GM23338 (cell line): ENCODE measurements around the gene PRPF6.
"Not testable (repeated sequence)": the region's sequence is repeated elsewhere in the genome, so short reads cannot be mapped to it uniquely, and the experiment has no call there.

Source experiments
- CREB1 ChIP-seq: fragments of 250-450 bp; sonication (Bioruptor Pico); IDR thresholded peaks from 2 replicates; pipeline ENCODE4 v1.5.0; 2020; ENCODE audit warnings: low read depth, mild to moderate bottlenecking, moderate library complexity
- EZH2 ChIP-seq: fragments of 200-600 bp; sonication (generic); IDR thresholded peaks from one replicate; pipeline ENCODE4 v1.8.0; 2017; ENCODE audit warnings: antibody characterized with exemption, mild to moderate bottlenecking, low read depth; ENCODE audit not compliant: unreplicated experiment
- EZH2phosphoT487 ChIP-seq: fragments of 200-600 bp; sonication (generic); IDR thresholded peaks from one replicate; pipeline ENCODE4 v1.8.1; 2018; ENCODE audit warnings: antibody characterized with exemption; ENCODE audit not compliant: unreplicated experiment
- JUNB ChIP-seq: IDR thresholded peaks from one replicate; pipeline ENCODE4 v1.6.1; 2016; ENCODE audit warnings: antibody characterized with exemption; ENCODE audit not compliant: unreplicated experiment
- NANOG ChIP-seq: IDR thresholded peaks from 2 replicates; pipeline ENCODE4 v1.6.1; 2016; ENCODE audit warnings: antibody characterized with exemption, borderline replicate concordance
- POLR2AphosphoS5 ChIP-seq: IDR thresholded peaks from 2 replicates; pipeline ENCODE4 v1.6.1; 2016; ENCODE audit warnings: antibody characterized with exemption, low read depth
- STAT1 ChIP-seq: IDR thresholded peaks from one replicate; pipeline ENCODE4 v1.6.1; 2016; ENCODE audit warnings: antibody characterized with exemption; ENCODE audit not compliant: unreplicated experiment
- ZNF114 ChIP-seq: fragments of 250-450 bp; sonication (Bioruptor Pico); IDR thresholded peaks from 2 replicates; pipeline ENCODE4 v1.5.0; 2020; ENCODE audit warnings: mild to moderate bottlenecking, moderate library complexity
- ZNF331 ChIP-seq: fragments of 250-450 bp; sonication (Bioruptor Pico); IDR thresholded peaks from 2 replicates; pipeline ENCODE4 v1.5.0; 2020; ENCODE audit warnings: low read depth, mild to moderate bottlenecking, moderate library complexity
- ZNF462 ChIP-seq: fragments of 250-450 bp; sonication (Bioruptor Pico); IDR thresholded peaks from 2 replicates; pipeline ENCODE4 v1.5.0; 2020; ENCODE audit warnings: mild to moderate bottlenecking, moderate library complexity
- TF ChIP-seq, protein P1 (sequence below), 2 experiments: fragments of 200-600 bp in 1 of 2; sonication (generic) in 1 of 2; conservative IDR thresholded peaks; 2 replicates each; pipeline versions ENCODE4 v1.5.1 to v1.6.1; 2016 to 2017; ENCODE audit warnings: antibody characterized with exemption in 2 of 2, low read depth in 2 of 2, mild to moderate bottlenecking in 2 of 2, moderate library complexity in 1 of 2
- TF ChIP-seq, protein P2 (sequence below): IDR thresholded peaks from one replicate; pipeline ENCODE4 v1.6.1; 2018; ENCODE audit warnings: antibody characterized with exemption; ENCODE audit not compliant: unreplicated experiment

DNA sequence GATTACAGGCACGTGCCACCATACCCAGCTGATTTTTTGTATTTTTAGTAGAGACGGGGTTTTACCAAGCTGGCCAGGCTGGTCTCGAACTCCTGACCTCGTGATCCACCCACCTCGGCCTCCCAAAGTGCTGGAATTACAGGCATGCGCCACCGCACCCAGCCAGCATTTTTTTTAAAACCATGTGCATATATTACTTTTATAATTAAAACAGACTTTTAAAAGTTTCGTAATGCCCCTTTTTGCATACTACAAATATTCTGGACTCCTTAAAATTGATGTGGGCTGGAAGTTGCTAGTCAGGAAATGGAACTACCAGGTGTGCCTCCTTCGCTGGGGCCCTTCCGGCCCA, 9.0 kb upstream of the PRPF6 start:
- TF ChIP-seq, protein P1, sequence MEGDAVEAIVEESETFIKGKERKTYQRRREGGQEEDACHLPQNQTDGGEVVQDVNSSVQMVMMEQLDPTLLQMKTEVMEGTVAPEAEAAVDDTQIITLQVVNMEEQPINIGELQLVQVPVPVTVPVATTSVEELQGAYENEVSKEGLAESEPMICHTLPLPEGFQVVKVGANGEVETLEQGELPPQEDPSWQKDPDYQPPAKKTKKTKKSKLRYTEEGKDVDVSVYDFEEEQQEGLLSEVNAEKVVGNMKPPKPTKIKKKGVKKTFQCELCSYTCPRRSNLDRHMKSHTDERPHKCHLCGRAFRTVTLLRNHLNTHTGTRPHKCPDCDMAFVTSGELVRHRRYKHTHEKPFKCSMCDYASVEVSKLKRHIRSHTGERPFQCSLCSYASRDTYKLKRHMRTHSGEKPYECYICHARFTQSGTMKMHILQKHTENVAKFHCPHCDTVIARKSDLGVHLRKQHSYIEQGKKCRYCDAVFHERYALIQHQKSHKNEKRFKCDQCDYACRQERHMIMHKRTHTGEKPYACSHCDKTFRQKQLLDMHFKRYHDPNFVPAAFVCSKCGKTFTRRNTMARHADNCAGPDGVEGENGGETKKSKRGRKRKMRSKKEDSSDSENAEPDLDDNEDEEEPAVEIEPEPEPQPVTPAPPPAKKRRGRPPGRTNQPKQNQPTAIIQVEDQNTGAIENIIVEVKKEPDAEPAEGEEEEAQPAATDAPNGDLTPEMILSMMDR (conservative IDR thresholded peaks at IDR 0.05; ENCODE audit: low read depth in 2 of 2), result not testable (repeated sequence)
- not testable (repeated sequence) for TF ChIP-seq NANOG; EZH2; POLR2AphosphoS5; CREB1 (CRISPR knock-in tag); EZH2phosphoT487; STAT1; JUNB; ZNF462 (CRISPR knock-in tag); ZNF114; ZNF331 (CRISPR knock-in tag)
- TF ChIP-seq, protein P2, sequence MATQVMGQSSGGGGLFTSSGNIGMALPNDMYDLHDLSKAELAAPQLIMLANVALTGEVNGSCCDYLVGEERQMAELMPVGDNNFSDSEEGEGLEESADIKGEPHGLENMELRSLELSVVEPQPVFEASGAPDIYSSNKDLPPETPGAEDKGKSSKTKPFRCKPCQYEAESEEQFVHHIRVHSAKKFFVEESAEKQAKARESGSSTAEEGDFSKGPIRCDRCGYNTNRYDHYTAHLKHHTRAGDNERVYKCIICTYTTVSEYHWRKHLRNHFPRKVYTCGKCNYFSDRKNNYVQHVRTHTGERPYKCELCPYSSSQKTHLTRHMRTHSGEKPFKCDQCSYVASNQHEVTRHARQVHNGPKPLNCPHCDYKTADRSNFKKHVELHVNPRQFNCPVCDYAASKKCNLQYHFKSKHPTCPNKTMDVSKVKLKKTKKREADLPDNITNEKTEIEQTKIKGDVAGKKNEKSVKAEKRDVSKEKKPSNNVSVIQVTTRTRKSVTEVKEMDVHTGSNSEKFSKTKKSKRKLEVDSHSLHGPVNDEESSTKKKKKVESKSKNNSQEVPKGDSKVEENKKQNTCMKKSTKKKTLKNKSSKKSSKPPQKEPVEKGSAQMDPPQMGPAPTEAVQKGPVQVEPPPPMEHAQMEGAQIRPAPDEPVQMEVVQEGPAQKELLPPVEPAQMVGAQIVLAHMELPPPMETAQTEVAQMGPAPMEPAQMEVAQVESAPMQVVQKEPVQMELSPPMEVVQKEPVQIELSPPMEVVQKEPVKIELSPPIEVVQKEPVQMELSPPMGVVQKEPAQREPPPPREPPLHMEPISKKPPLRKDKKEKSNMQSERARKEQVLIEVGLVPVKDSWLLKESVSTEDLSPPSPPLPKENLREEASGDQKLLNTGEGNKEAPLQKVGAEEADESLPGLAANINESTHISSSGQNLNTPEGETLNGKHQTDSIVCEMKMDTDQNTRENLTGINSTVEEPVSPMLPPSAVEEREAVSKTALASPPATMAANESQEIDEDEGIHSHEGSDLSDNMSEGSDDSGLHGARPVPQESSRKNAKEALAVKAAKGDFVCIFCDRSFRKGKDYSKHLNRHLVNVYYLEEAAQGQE, result not testable (repeated sequence)
